ENCODE results near the gene SEMA4F. TPM values are rescaled to one million over a fixed set of nuclear protein-coding genes. Genes with fewer than 3 reads are reported as not detected.

SEMA4F gene
- total RNA-seq, 4 donors from 2014 or later, result 1.3 to 14.5 (median 4.8) TPM

DNA sequence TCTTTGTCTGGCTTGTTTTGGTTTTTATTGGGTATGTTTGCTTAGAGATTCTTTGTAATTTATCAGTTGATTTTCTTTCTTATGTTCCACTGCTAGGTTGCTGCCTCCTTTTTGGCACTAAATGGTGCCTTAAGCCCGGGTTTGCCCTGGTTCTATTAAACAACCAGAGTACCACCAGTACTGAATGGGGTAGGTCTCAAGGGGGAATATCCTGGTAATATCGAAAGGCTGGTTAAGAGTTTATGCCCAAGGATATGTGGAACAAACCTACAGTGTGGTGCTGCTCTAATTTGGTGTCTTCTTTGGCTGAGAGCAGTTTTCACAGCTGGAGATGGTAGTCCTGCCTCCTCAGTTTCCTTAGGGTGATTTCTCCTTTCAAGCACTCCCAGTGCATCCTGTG is 76.5 kb downstream of the SEMA4F start:
- no peak for TF ChIP-seq POLR2A (IDR thresholded peaks at IDR 0.05)
- TF ChIP-seq, protein P1, sequence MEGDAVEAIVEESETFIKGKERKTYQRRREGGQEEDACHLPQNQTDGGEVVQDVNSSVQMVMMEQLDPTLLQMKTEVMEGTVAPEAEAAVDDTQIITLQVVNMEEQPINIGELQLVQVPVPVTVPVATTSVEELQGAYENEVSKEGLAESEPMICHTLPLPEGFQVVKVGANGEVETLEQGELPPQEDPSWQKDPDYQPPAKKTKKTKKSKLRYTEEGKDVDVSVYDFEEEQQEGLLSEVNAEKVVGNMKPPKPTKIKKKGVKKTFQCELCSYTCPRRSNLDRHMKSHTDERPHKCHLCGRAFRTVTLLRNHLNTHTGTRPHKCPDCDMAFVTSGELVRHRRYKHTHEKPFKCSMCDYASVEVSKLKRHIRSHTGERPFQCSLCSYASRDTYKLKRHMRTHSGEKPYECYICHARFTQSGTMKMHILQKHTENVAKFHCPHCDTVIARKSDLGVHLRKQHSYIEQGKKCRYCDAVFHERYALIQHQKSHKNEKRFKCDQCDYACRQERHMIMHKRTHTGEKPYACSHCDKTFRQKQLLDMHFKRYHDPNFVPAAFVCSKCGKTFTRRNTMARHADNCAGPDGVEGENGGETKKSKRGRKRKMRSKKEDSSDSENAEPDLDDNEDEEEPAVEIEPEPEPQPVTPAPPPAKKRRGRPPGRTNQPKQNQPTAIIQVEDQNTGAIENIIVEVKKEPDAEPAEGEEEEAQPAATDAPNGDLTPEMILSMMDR (IDR thresholded peaks at IDR 0.05), result no peak
- H3K27me3 ChIP-seq, result no peaks in the 10 kb centered on the region
- no peaks in the 10 kb centered on the region for H3K9me3 ChIP-seq
- H3K27ac ChIP-seq, result no peak overlapping the region
- intact Hi-C loops (cut with DNase I; ENCODE audit: low total_unique reads), result no loop called here
- no peaks in the 10 kb centered on the region for H3K4me1 ChIP-seq
- H3K36me3 ChIP-seq, result no peaks in the 10 kb centered on the region
- H3K4me3 ChIP-seq, result no peak overlapping the region
- no peak for DNase-seq

Other genes with a start within 250 kb of the SEMA4F start
- 1 to 10 TPM in 3 of 4 donors, not detected in 1; 2.1 to 5.7 (median 2.9) TPM for gene C2orf81, start 232.6 kb upstream of the SEMA4F start, total RNA-seq
- gene WDR54, start 232.5 kb upstream of the SEMA4F start, total RNA-seq, result 10 to 100 TPM in 3 of 4 donors, not detected in 1; 12.3 to 19.7 (median 16.3) TPM
- 10 to 100 TPM in 2 of 4 donors, 1 to 10 TPM in 2; 9.8 to 36.3 (median 12.0) TPM for gene RTKN, start 212.3 kb upstream of the SEMA4F start, total RNA-seq
- gene INO80B, start 199.2 kb upstream of the SEMA4F start, total RNA-seq, result 10 to 100 TPM; 28.5 to 63.3 (median 48.0) TPM
- 10 to 100 TPM; 25.4 to 74.2 (median 50.8) TPM for gene WBP1, start 195.8 kb upstream of the SEMA4F start, total RNA-seq
- 10 to 100 TPM; 20.2 to 56.2 (median 29.8) TPM for gene MOGS, start 188.9 kb upstream of the SEMA4F start, total RNA-seq
- gene MRPL53, start 181.6 kb upstream of the SEMA4F start, total RNA-seq, result 100 to 1,000 TPM in 1 of 4 donors, 10 to 100 TPM in 2, 1 to 10 TPM in 1; 8.8 to 101 (median 45.8) TPM
- 10 to 100 TPM; 10.9 to 42.8 (median 35.7) TPM for gene CCDC142, start 171.2 kb upstream of the SEMA4F start, total RNA-seq
- gene TTC31, start 171.2 kb upstream of the SEMA4F start, total RNA-seq, result 10 to 100 TPM in 3 of 4 donors, 1 to 10 TPM in 1; 8.5 to 29.2 (median 17.5) TPM
- gene LBX2, start 154.6 kb upstream of the SEMA4F start, total RNA-seq, result 1 to 10 TPM in 1 of 4 donors, not detected in 3; 2.9 TPM
- 10 to 100 TPM in 2 of 4 donors, 1 to 10 TPM in 2; 2.9 to 11.3 (median 9.7) TPM for gene PCGF1, start 146.6 kb upstream of the SEMA4F start, total RNA-seq
- under 1 TPM in 1 of 4 donors, not detected in 3; 0.55 TPM for gene TLX2, start 139.8 kb upstream of the SEMA4F start, total RNA-seq
- gene DQX1, start 128.0 kb upstream of the SEMA4F start, total RNA-seq, result not detected
- 10 to 100 TPM; 62.8 to 87.0 (median 70.7) TPM for gene AUP1, start 124.5 kb upstream of the SEMA4F start, total RNA-seq
- gene HTRA2, start 124.3 kb upstream of the SEMA4F start, total RNA-seq, result 10 to 100 TPM; 13.1 to 40.1 (median 33.9) TPM
- 10 to 100 TPM in 3 of 4 donors, 1 to 10 TPM in 1; 9.5 to 26.5 (median 17.5) TPM for gene LOXL3, start 100.3 kb upstream of the SEMA4F start, total RNA-seq
- 10 to 100 TPM in 3 of 4 donors, under 1 TPM in 1; 0.29 to 85.0 (median 13.8) TPM for gene DOK1, start 99.5 kb upstream of the SEMA4F start, total RNA-seq
- under 1 TPM in 2 of 4 donors, not detected in 2; 0.49 to 0.76 TPM for gene M1AP, start 5.9 kb upstream of the SEMA4F start, total RNA-seq
- gene HK2, start 179.9 kb downstream of the SEMA4F start, total RNA-seq, result 1 to 10 TPM in 3 of 4 donors, under 1 TPM in 1; 0.29 to 8.6 (median 1.2) TPM

Measured in uterus (tissue), 4 donors.